Motor neuron (in vitro differentiated cells): Measurements from ENCODE around the gene GPR160. TPM values are rescaled to one million over a fixed set of nuclear protein-coding genes. Genes with fewer than 3 reads are reported as not detected.
A peak's percentile ranks its signal among the peaks of the same experiment; 100 is the strongest.
"Not testable (repeated sequence)": the region's sequence is repeated elsewhere in the genome, so short reads cannot be mapped to it uniquely, and the experiment has no call there.

ENCODE experiments used
- ATAC-seq, 8 experiments: fragments of 200-7000 bp; cut with Tn5 transposase; replicated peaks in 6 of 8; 2 replicates each; pipeline ENCODE4 v1.8.0; 2021; ENCODE audit warnings: mild to moderate bottlenecking in 8 of 8, moderate library complexity in 8 of 8
- H3K27ac ChIP-seq, 2 donors: fragments of 250-450 bp; sonication (Bioruptor Pico); 2 replicates each; pipeline ENCODE4 v1.9.0; 2021; ENCODE audit warnings: antibody characterized with exemption in 2 of 2, mild to moderate bottlenecking in 2 of 2, moderate library complexity in 1 of 2
- H3K4me1 ChIP-seq, 2 donors: fragments of 250-450 bp; sonication (Bioruptor Pico); replicated peaks in 1 of 2; 2 replicates each; pipeline ENCODE4 v1.6.1; 2021; ENCODE audit warnings: antibody characterized with exemption in 2 of 2, mild to moderate bottlenecking in 2 of 2, moderate library complexity in 1 of 2
- H3K4me3 ChIP-seq, 5 donors: fragments of 250-450 bp; sonication (Bioruptor Pico); 2 replicates each; pipeline ENCODE4 v1.9.0; 2021; ENCODE audit warnings: antibody characterized with exemption in 5 of 5, mild to moderate bottlenecking in 5 of 5, moderate library complexity in 4 of 5
- WGBS, 10 experiments: fragments of 450-650 bp; shearing (Covaris generic); methylation state at CpG; one replicate each; pipeline ENCODE4 v1.0.0; 2022; 5-methylcytosine and 5-hydroxymethylcytosine counted together
- in situ Hi-C, 9 experiments: fragments of 400-800 bp; cut with MboI; loops; one replicate each; pipeline ENCODE4 v1.15.0; 2021; ENCODE audit warnings: low sequenced_read_pairs in 9 of 9, low pct_unique_long_range_greater_than_20kb in 2 of 9; ENCODE audit not compliant: unreplicated experiment in 9 of 9
- total RNA-seq, 8 experiments: library from RNA; unstranded; fragments of 300-600 nt; gene quantifications; 2 replicates each; pipeline versions ENCODE4 v1.2.3 to v1.2.4, GENCODE V29; 2022

The GPR160 gene
- total RNA-seq, 8 experiments from 2014 or later, result 0.38 to 4.8 (median 1.8) TPM

GRCh38 chr3:170109579-170110293, 71.9 kb downstream of the GPR160 start:
- WGBS, 10 experiments, result 66 to 100% (median 91%) methylated on average over 1 to 2 of the region's 2 CpGs
- no peak overlapping the region for H3K4me3 ChIP-seq
- in situ Hi-C loops, result no loop called here
- H3K4me1 ChIP-seq, result no peaks in the 10 kb centered on the region
- no peak overlapping the region for H3K27ac ChIP-seq
- no peak for ATAC-seq

- ATAC-seq, result no peak
- in situ Hi-C loops, result no loop called here
- WGBS, 10 experiments, result 80 to 100% (median 92%) methylated on average over 1 to 9 of the region's 9 CpGs; no CpG with 5 or more reads in 1 of the 10 experiments
- no peak overlapping the region for H3K27ac ChIP-seq
- H3K4me1 ChIP-seq, result no peaks in the 10 kb centered on the region
- no peak overlapping the region for H3K4me3 ChIP-seq
Measured at GRCh38 chr3:170111147-170111771, 73.5 kb downstream of the GPR160 start.

- H3K4me3 ChIP-seq, ATAC-seq, in situ Hi-C loops, H3K27ac ChIP-seq, H3K4me1 ChIP-seq: not testable (repeated sequence)
- WGBS, 10 experiments, result 40 to 100% (median 95%) methylated on average over 1 to 4 of the region's 8 CpGs; no CpG with 5 or more reads in 4 of the 10 experiments
Measured at GRCh38 chr3:170114165-170114564, 76.4 kb downstream of the GPR160 start.

GRCh38 chr3:170117134-170117533, 79.3 kb downstream of the GPR160 start:
- no peak overlapping the region for H3K27ac ChIP-seq
- no peak overlapping the region for H3K4me3 ChIP-seq
- H3K4me1 ChIP-seq, result no peaks in the 10 kb centered on the region
- in situ Hi-C loops, result no loop called here
- peak in 2 of 8 experiments; percentile 33 to 51 for ATAC-seq

GRCh38 chr3:170128259-170128976, 90.6 kb downstream of the GPR160 start:
- in situ Hi-C loops, result no loop called here
- 6 to 100% (median 76%) methylated on average over 1 to 4 of the region's 4 CpGs for WGBS, 10 experiments
- H3K27ac ChIP-seq, result no peak overlapping the region
- H3K4me1 ChIP-seq, result peaks cover 3 to 6% of the 10 kb centered on the region in 2 donors
- no peak overlapping the region for H3K4me3 ChIP-seq
- ATAC-seq, result peak in 3 of 8 experiments; percentile 28 to 72 (median 37)

- Histone ChIP-seq H3K4me3 (no peak overlapping the region), H3K4me1 (peaks cover 3 to 6% of the 10 kb centered on the region in 2 donors), H3K27ac (no peak overlapping the region)
- 20 to 100% (median 40%) methylated on average over 1 of the region's 1 CpG; no CpG with 5 or more reads in 5 of the 10 experiments for WGBS, 10 experiments
- peak in 7 of 8 experiments; percentile 24 to 98 (median 64) for ATAC-seq
- in situ Hi-C loops, result no loop called here
Measured at GRCh38 chr3:170128977-170129431, 91.2 kb downstream of the GPR160 start.

- Histone ChIP-seq H3K4me1 (peaks cover 3 to 6% of the 10 kb centered on the region in 2 donors), H3K4me3 (no peak overlapping the region), H3K27ac (peak overlapping the region in 1 of 2 donors; percentile 79)
- no peak for ATAC-seq
- in situ Hi-C loops, result no loop called here
Measured at GRCh38 chr3:170130532-170130931, 92.7 kb downstream of the GPR160 start.

- in situ Hi-C loops, result no loop called here
- Histone ChIP-seq H3K27ac (no peak overlapping the region), H3K4me1 (peaks cover 3 to 6% of the 10 kb centered on the region in 2 donors), H3K4me3 (no peak overlapping the region)
- 17 to 100% (median 100%) methylated on average over 1 to 2 of the region's 2 CpGs; no CpG with 5 or more reads in 5 of the 10 experiments for WGBS, 10 experiments
- ATAC-seq, result peak in 2 of 8 experiments; percentile 43 to 51
Measured at GRCh38 chr3:170132335-170132734, 94.5 kb downstream of the GPR160 start.

Other genes with a start within 250 kb of the GPR160 start
- gene LRRIQ4, start 225.1 kb upstream of the GPR160 start, total RNA-seq, result under 1 TPM in 5 of 8 experiments, not detected in 3; 0.08 to 0.50 (median 0.38) TPM
- gene LRRC34, start 225.1 kb upstream of the GPR160 start, total RNA-seq, result 1 to 10 TPM; 2.1 to 7.1 (median 4.3) TPM
- gene LRRC31, start 168.1 kb upstream of the GPR160 start, total RNA-seq, result under 1 TPM in 4 of 8 experiments, not detected in 4; 0.08 to 0.21 (median 0.14) TPM
- gene SAMD7, start 126.4 kb upstream of the GPR160 start, total RNA-seq, result under 1 TPM in 3 of 8 experiments, not detected in 5; 0.08 to 0.19 (median 0.10) TPM
- 100 to 1,000 TPM in 1 of 8 experiments, 10 to 100 TPM in 7; 50.3 to 124 (median 62.7) TPM for gene SEC62, start 71.2 kb upstream of the GPR160 start, total RNA-seq
- 10 to 100 TPM; 12.4 to 58.5 (median 24.6) TPM for gene PHC3, start 143.7 kb downstream of the GPR160 start, total RNA-seq
- 10 to 100 TPM; 20.7 to 67.3 (median 27.2) TPM for gene PRKCI, start 184.4 kb downstream of the GPR160 start, total RNA-seq